NOMO-1 (cell line): Measurements from ENCODE around the gene VAMP3.

Experiments
- DNase-seq, 2 experiments: peaks; one replicate each; lab custom pipeline; 2025; ENCODE audit not compliant: unreplicated experiment in 2 of 2; lab: John Stamatoyannopoulos, UW

VAMP3 gene

DNA sequence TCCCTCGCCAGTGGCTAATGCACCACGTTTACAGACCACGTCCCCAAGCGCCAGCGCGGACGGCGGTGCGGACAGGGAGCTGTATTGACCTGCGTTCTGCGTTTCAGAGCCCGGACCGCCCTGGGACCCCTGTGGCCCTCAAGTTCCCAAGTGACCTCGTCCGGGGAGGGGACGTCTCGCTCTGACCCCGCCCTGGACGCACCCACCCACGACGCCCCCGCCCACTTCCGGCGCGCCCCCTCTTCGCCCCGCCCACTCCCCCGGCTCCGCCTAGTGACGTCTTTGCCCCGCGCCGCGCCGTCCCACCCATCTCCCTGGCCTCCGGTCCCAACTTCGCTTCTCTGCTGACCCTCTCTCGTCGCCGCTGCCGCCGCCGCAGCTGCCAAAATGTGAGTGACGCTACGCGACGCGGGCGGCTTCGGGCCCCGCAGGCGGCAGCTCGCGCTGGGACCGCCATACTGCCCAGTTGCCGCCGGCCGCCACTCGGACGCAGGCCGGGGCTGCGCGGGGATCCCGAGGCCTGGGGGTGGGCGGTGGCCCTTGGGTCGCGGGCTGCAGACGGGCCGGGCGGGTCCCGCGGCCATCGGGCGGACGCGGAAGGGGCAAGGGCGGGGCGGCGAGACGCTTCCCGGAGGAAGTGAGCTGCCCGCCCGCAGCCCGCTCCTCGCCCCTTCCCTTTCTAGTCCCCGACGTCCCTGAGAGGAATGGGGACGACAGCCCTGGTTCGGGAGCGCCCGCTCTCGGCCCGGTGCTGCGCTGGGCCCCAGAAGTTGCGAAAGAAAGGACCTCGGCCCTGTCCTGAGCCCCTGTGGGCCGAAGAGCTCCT lies at the start of gene VAMP3:
TSS of gene VAMP3 (plus strand) at position 300 of the 826 bp plus-strand sequence. CDS start at position 388, 88 bp downstream.
- DNase-seq, result peak; percentile 48 to 79

GRCh38 chr1:7721940-7722669 lies 49.0 kb upstream of the VAMP3 start:
- no peak for DNase-seq

DNA sequence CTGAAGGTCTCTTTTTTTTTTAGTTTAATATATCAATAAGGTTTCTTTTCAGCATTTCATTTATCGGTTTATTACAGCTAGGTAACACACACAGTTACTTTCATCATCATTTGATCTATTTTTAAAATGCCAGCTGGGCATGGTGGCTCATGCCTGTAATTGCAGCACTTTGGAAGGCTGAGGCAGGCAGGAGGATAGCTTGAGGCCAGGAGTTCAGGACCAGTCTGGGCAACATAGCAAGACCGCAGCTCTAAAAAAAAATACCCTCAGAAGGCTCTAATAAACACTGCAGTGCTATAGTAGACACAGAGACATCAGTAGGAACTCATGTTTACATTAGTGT lies 48.5 kb upstream of the VAMP3 start:
- DNase-seq, result no peak

GRCh38 chr1:7726623-7727022 lies 44.5 kb upstream of the VAMP3 start:
- no peak for DNase-seq

DNA sequence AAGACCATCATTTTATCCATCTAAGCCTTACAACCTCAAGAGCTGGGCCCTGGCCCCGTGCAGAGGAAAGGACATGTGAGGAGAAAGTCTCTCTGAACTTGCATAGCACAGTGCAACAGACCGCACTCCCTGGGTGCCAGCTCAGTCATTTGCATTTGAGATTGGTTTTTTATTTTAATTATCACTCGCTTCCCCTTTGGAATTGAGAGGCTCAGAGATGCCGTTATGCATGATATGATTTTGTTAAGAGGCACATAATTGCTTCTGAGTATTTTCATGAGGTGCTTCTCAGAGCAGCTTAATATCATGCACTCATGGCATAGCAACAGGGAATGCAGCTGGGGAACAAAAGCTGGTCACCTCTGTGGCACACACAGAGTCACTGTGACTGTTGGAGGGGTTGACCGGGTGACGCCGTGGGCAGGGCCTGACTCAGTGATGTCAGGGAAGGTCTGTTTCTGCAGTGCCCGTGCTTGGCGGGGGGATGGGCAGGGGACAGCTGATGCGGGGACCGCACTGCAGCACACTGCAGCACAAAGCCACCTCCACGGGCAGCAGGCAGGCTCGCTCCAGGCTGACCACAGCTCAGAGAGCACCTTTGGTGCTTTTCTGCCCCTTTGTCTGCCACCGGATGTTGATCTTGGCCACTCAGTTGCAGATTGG lies 43.2 kb upstream of the VAMP3 start:
- DNase-seq, result no peak

DNA sequence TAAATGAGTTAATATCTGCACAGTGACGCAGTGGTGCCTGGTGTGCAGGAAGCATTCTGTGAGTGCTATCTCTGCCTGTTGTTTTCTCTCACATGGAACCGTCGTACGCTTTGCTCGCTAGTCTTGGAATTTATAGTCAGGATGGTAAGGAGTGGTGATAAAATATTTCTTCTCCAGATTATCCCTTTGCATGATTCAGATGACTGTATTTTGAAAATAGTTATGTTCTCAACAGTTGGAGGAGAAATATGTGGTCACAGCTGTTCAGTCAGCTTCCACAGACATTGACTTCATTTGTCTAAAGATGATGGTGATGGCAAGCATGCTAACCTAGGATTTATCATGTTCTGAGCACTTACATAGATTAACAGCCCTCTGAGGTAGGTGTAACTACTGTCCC lies 41.3 kb upstream of the VAMP3 start:
- no peak for DNase-seq

- no peak for DNase-seq
These were observed 38.8 kb upstream of the VAMP3 start for GRCh38 chr1:7732331-7732730.

GRCh38 chr1:7733276-7733675 lies 37.8 kb upstream of the VAMP3 start:
- no peak for DNase-seq

- DNase-seq, result no peak
These were observed 33.1 kb upstream of the VAMP3 start for GRCh38 chr1:7738044-7738443.

GRCh38 chr1:7743346-7743745 lies 27.8 kb upstream of the VAMP3 start:
- no peak for DNase-seq

GRCh38 chr1:7744882-7745281 lies 26.2 kb upstream of the VAMP3 start:
- no peak for DNase-seq

DNA sequence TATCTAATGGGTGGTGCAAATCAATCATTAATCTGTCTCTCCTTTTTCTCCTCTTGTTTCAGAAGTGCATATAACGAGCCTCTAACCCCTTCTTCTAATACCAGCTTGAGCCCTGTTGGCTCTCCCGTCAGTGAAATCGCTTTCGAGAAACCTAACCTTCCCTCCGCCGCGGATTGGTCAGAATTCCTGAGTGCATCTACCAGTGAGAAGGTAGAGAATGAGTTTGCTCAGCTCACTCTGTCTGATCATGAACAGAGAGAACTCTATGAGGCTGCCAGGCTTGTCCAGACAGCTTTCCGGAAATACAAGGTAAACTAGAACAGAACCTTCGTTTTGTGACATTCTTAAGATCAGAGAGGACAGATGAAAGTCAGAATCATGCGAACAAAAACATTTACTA lies 25.3 kb upstream of the VAMP3 start:
- no peak for DNase-seq

DNA sequence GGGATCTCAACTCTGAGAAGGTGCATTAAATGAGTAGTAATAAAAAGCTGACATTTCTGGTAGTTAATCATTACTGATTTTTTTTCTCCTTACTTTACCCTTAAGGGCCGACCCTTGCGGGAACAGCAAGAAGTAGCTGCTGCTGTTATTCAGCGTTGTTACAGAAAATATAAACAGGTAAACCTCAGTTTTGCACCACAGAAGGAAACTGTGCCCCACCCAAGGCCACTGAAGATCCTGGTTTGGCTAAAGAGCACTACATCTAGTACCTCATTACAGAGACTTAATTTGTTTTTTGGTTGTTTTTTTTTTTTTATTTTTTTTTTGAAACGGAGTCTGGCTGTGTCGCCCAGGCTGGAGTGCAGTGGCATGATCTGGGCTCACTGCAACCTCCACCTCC lies 23.5 kb upstream of the VAMP3 start:
- DNase-seq, result no peak

DNA sequence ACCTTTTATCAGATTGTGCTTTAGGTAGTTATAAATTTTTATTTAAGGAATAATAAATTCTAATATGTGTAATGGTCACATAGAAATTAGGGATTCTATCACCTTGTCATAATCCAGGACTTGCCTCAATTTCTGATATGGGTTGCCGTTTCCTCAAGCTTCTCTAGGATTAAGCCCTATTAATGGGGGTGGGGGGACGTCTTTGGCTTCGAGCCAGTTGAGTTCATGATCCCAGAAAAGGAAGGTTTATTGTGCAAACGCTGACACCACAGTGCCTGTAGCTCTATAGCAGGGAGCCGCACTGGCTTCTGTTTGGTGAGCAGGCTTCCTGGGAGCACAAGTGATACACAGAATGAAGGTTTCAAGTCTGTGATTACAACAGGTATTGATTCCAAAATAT lies 22.0 kb upstream of the VAMP3 start:
- no peak for DNase-seq

- no peak for DNase-seq
These were observed 19.9 kb upstream of the VAMP3 start for GRCh38 chr1:7751174-7751573.

DNA sequence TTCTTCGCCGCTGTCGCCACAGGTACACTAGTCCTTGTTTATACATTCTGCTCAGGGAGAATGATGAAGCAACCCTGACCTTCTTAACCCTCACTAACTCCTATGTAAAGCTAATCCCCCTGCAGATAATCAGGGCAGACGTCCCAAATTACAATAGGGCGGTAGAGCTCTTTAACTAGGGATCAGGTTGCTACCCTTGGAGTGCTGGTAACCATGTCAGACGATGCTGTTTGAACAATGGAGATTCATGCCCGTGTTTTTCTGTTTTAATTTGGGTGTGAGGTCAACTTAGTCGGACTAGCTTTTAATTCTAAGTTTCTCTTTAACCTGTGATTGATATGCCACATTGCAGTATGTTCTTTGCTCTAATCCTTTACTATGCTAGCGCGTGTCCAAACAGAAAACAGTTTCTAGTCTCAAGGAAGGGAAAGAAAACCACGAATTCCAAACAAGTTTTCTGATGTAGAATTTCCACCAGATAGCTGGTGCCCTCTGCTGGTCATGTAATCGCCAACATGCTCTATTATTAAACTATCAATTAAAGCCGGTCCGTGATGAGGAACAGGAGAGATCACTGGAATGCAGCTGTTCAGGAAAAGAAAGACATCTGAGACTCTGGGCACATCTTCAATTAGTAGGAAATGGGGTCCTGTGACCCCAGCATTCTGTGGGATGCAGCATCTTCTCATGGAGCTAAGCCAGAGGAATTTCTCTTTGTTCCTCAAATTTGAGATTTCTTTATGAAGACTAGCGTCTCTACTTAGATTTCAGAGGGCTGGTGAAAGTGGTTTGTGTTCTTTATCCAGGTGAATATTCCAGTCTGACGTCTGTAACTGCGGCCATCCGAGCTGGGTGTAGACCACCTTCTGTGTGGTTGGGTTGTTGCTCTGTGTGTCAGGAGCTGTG lies 18.3 kb upstream of the VAMP3 start:
- DNase-seq, result peak in 1 of 2 experiments; percentile 36

DNA sequence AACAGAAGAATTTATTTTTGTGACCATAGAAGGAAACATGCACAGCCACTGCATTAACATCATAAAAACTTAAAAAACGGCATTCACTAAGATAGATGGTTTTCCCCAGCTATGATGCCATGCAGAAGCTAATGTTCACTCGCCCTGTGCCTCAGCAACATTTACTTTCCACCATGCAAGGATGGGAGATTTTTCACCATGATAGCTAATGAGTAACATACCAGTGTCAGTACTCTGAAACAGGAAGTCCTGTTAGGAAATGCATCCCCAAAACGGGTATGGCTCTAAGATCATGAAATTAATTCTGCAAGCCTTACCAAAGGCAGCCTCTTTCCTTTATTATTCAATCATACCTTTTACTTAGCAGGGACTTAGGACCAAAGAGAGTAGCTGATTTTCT lies 17.5 kb upstream of the VAMP3 start:
- peak in 1 of 2 experiments; percentile 17 for DNase-seq

DNA sequence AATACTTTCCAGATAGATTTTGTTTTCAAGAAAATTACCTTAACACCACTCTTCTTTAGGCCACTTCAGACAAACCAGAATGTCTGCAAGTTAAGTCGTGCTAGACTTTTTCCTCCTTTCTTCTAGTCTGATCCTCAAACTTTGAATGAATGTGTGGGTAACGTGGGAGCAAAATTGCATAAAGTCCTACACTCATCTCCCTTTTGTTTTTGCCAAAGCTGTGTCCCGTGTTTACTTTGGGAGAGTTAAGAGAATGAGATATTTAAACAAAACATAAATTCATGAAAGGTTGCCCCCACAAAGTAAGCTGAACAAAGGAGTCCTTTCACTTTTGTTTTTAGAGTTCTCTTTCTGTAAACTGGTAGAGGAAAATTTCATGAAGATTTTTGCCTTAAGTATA lies 16.9 kb upstream of the VAMP3 start:
- DNase-seq, result no peak

GRCh38 chr1:7755448-7755847 lies 15.6 kb upstream of the VAMP3 start:
- no peak for DNase-seq

GRCh38 chr1:7760245-7760644 lies 10.9 kb upstream of the VAMP3 start:
- no peak for DNase-seq

- DNase-seq, result no peak
These were observed 10.0 kb upstream of the VAMP3 start for GRCh38 chr1:7761103-7761502.
